Measurements from ENCODE around the gene MYNN.

MYNN gene

GRCh38 chr3:169750665-169751064, 22.5 kb upstream of the MYNN start:
- H3K27me3 ChIP-seq = peaks cover 71% of the 10 kb centered on the region
- no peak for TF ChIP-seq CTCF (IDR thresholded peaks at IDR 0.05; ENCODE audit: low read depth, low read length)
- no peaks in the 10 kb centered on the region for H3K4me1 ChIP-seq
- H3K36me3 ChIP-seq = no peaks in the 10 kb centered on the region
- H3K9me3 ChIP-seq = no peaks in the 10 kb centered on the region
- DNase-seq = no peak
- no peak overlapping the region for H3K4me3 ChIP-seq (ENCODE audit: low read depth, low read length)

- Histone ChIP-seq H3K4me3 (ENCODE audit: low read depth, low read length) (no peak overlapping the region), H3K9me3 (no peaks in the 10 kb centered on the region), H3K36me3 (no peaks in the 10 kb centered on the region), H3K4me1 (no peaks in the 10 kb centered on the region), H3K27me3 (peaks cover 58% of the 10 kb centered on the region)
- no peak for DNase-seq
- no peak for TF ChIP-seq CTCF (IDR thresholded peaks at IDR 0.05; ENCODE audit: low read depth, low read length)
Measured at GRCh38 chr3:169751875-169752274, 21.3 kb upstream of the MYNN start.

GRCh38 chr3:169754711-169755110, 18.5 kb upstream of the MYNN start:
- TF ChIP-seq CTCF (IDR thresholded peaks at IDR 0.05; ENCODE audit: low read depth, low read length) = no peak
- DNase-seq = no peak
- peaks cover 36% of the 10 kb centered on the region for H3K27me3 ChIP-seq
- H3K4me3 ChIP-seq (ENCODE audit: low read depth, low read length) = no peak overlapping the region
- no peaks in the 10 kb centered on the region for H3K4me1 ChIP-seq
- no peaks in the 10 kb centered on the region for H3K9me3 ChIP-seq
- H3K36me3 ChIP-seq = no peaks in the 10 kb centered on the region

- TF ChIP-seq CTCF (IDR thresholded peaks at IDR 0.05; ENCODE audit: low read depth, low read length) = no peak
- no peaks in the 10 kb centered on the region for H3K4me1 ChIP-seq
Measured at GRCh38 chr3:169755488-169755887, 17.7 kb upstream of the MYNN start.

GRCh38 chr3:169758359-169758994, 14.7 kb upstream of the MYNN start:
- no peak for TF ChIP-seq CTCF (IDR thresholded peaks at IDR 0.05; ENCODE audit: low read depth, low read length)
- Histone ChIP-seq H3K9me3 (no peaks in the 10 kb centered on the region), H3K4me1 (no peaks in the 10 kb centered on the region), H3K4me3 (ENCODE audit: low read depth, low read length) (no peak overlapping the region), H3K27me3 (peaks cover 10% of the 10 kb centered on the region), H3K36me3 (no peaks in the 10 kb centered on the region)
- DNase-seq = no peak

More at GRCh38 chr3:169755488-169755887, 17.7 kb upstream of the MYNN start:
- no peaks in the 10 kb centered on the region for H3K9me3 ChIP-seq
- no peak for DNase-seq
- no peak overlapping the region for H3K4me3 ChIP-seq (ENCODE audit: low read depth, low read length)
- no peaks in the 10 kb centered on the region for H3K36me3 ChIP-seq
- H3K27me3 ChIP-seq = peaks cover 31% of the 10 kb centered on the region

GRCh38 chr3:169759256-169759655, 13.9 kb upstream of the MYNN start:
- H3K4me3 ChIP-seq (ENCODE audit: low read depth, low read length) = no peak overlapping the region
- H3K4me1 ChIP-seq = no peaks in the 10 kb centered on the region
- no peaks in the 10 kb centered on the region for H3K9me3 ChIP-seq
- no peak for DNase-seq
- peaks cover 2% of the 10 kb centered on the region for H3K27me3 ChIP-seq
- no peak for TF ChIP-seq CTCF (IDR thresholded peaks at IDR 0.05; ENCODE audit: low read depth, low read length)
- H3K36me3 ChIP-seq = no peaks in the 10 kb centered on the region
